Measurements from ENCODE around the gene OR2T34. TPM values are rescaled to one million over a fixed set of nuclear protein-coding genes. Genes with fewer than 3 reads are reported as not detected.
"Not testable (repeated sequence)": the region's sequence is repeated elsewhere in the genome, so short reads cannot be mapped to it uniquely, and the experiment has no call there.

The OR2T34 gene, protein sequence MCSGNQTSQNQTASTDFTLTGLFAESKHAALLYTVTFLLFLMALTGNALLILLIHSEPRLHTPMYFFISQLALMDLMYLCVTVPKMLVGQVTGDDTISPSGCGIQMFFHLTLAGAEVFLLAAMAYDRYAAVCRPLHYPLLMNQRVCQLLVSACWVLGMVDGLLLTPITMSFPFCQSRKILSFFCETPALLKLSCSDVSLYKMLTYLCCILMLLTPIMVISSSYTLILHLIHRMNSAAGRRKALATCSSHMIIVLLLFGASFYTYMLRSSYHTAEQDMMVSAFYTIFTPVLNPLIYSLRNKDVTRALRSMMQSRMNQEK
- not detected for polyA plus RNA-seq (2013, experiment 1 of 2)
- not detected for polyA plus RNA-seq (2013, experiment 2 of 2)

DNA sequence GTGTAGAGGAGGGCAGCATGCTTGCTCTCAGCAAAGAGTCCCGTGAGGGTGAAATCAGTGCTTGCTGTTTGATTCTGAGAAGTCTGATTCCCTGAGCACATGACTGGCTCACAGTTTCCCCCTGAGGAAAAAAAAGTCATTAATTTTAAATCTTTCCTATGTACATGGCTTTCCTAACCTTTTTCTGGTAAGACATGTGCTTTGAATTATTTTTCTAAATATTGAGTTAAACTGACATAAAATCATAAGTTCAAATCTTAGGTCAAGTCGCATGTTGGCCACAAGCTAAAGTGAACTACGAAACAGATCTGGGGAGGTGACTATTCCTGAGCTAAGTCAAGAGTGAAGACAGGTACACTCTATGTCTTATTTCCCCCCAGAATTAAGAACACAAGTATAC, at the start of gene OR2T34:
Gene OR2T34, minus strand, starts transcription at position 101 of the 400 bp plus-strand sequence. Its CDS starts 0 bp downstream, at position 101.
- not testable (repeated sequence) for H3K79me1 ChIP-seq (replicated peaks; ENCODE audit: low read length, poor library complexity, severe bottlenecking); H3K36me3 ChIP-seq (ENCODE audit: control insufficient read depth in 1 of 2, insufficient read depth in 2 of 2, low read depth in 1 of 2, low read length in 2 of 2); H3K4ac ChIP-seq (ENCODE audit: low read depth in 1 of 2, low read length in 2 of 2); H4K8ac ChIP-seq (ENCODE audit: low read length); H3K4me3 ChIP-seq (ENCODE audit: insufficient read depth in 1 of 2, low read depth in 1 of 2, low read length in 2 of 2); H3K9ac ChIP-seq (ENCODE audit: low read length); H2BK12ac ChIP-seq (ENCODE audit: low read length in 2 of 2); H4K91ac ChIP-seq (ENCODE audit: low read length); H2BK15ac ChIP-seq (ENCODE audit: low read depth, poor library complexity, severe bottlenecking); H3K4me1 ChIP-seq (ENCODE audit: control insufficient read depth, insufficient read depth, low read depth, low read length); H3K23ac ChIP-seq (ENCODE audit: low read length in 2 of 2); H2AK5ac ChIP-seq (ENCODE audit: low read length, severe bottlenecking); H3K27me3 ChIP-seq (ENCODE audit: control insufficient read depth in 1 of 2, insufficient read depth in 1 of 2, low read length in 2 of 2); DNase-seq; H2BK5ac ChIP-seq (ENCODE audit: low read depth, low read length, poor library complexity, severe bottlenecking); H3K9me3 ChIP-seq (ENCODE audit: control insufficient read depth, low read length); H2BK120ac ChIP-seq (ENCODE audit: low read depth, low read length); H2AFZ ChIP-seq (ENCODE audit: low read depth, low read length); H3K14ac ChIP-seq (ENCODE audit: low read length in 2 of 2); H3K27ac ChIP-seq (ENCODE audit: low read length, poor library complexity, severe bottlenecking); H3K18ac ChIP-seq (ENCODE audit: low read depth in 1 of 2, low read length in 2 of 2); H3K4me2 ChIP-seq (ENCODE audit: low read length, poor library complexity, severe bottlenecking)
- WGBS = no CpG with 5 or more reads among the region's 3 CpGs

- H3K9ac ChIP-seq (ENCODE audit: low read length) = no peak overlapping the region
- no peak for DNase-seq
- H2BK12ac ChIP-seq (ENCODE audit: low read length in 2 of 2) = no peak overlapping the region
- no peak overlapping the region for H3K23ac ChIP-seq (ENCODE audit: low read length in 2 of 2)
- H4K8ac ChIP-seq (ENCODE audit: low read length) = no peak overlapping the region
- no peak overlapping the region for H3K18ac ChIP-seq (ENCODE audit: low read depth in 1 of 2, low read length in 2 of 2)
- H3K9me3 ChIP-seq (ENCODE audit: control insufficient read depth, low read length) = no peaks in the 10 kb centered on the region
- H4K91ac ChIP-seq (ENCODE audit: low read length) = no peak overlapping the region
- 88% methylated on average over 4 of the region's 4 CpGs for WGBS
- H3K79me1 ChIP-seq (replicated peaks; ENCODE audit: low read length, poor library complexity, severe bottlenecking) = no peaks in the 10 kb centered on the region
- no peak overlapping the region for H3K4ac ChIP-seq (ENCODE audit: low read depth in 1 of 2, low read length in 2 of 2)
- no peak overlapping the region for H2BK120ac ChIP-seq (ENCODE audit: low read depth, low read length)
- H2BK15ac ChIP-seq (ENCODE audit: low read depth, poor library complexity, severe bottlenecking) = no peak overlapping the region
- no peak overlapping the region for H3K4me2 ChIP-seq (ENCODE audit: low read length, poor library complexity, severe bottlenecking)
- H2AK5ac ChIP-seq (ENCODE audit: low read length, severe bottlenecking) = no peak overlapping the region
- no peak overlapping the region for H2BK5ac ChIP-seq (ENCODE audit: low read depth, low read length, poor library complexity, severe bottlenecking)
- no peaks in the 10 kb centered on the region for H3K27me3 ChIP-seq (ENCODE audit: control insufficient read depth in 1 of 2, insufficient read depth in 1 of 2, low read length in 2 of 2)
- no peaks in the 10 kb centered on the region for H3K36me3 ChIP-seq (ENCODE audit: control insufficient read depth in 1 of 2, insufficient read depth in 2 of 2, low read depth in 1 of 2, low read length in 2 of 2)
- H3K27ac ChIP-seq (ENCODE audit: low read length, poor library complexity, severe bottlenecking) = no peak overlapping the region
- no peak overlapping the region for H2AFZ ChIP-seq (ENCODE audit: low read depth, low read length)
- no peaks in the 10 kb centered on the region for H3K4me1 ChIP-seq (ENCODE audit: control insufficient read depth, insufficient read depth, low read depth, low read length)
- H3K4me3 ChIP-seq (ENCODE audit: insufficient read depth in 1 of 2, low read depth in 1 of 2, low read length in 2 of 2) = no peak overlapping the region
- no peak overlapping the region for H3K14ac ChIP-seq (ENCODE audit: low read length in 2 of 2)
Observed at GRCh38 chr1:248622570-248623001, 48.0 kb upstream of the OR2T34 start.

DNA sequence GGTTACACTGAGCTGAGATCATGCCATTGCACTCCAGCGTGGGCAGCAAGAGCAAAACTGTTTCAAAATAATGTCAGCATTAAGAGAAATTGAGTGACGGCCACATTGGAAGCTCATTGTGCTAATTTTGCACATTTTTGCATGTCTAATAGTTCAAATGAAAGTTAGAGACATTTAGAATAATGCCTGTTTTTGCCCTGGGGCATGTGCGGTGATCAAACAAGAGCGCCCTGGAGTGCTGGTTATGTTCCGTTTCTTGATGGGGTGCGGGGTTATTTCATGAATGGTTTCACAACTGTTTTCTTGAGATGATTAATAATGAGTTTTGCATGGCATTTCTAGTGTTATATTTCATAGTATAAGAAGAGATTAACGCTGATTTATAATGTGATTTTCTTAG, 47.2 kb upstream of the OR2T34 start:
- Histone ChIP-seq H2BK5ac (ENCODE audit: low read depth, low read length, poor library complexity, severe bottlenecking) (no peak overlapping the region), H3K27me3 (ENCODE audit: control insufficient read depth in 1 of 2, insufficient read depth in 1 of 2, low read length in 2 of 2) (no peaks in the 10 kb centered on the region), H3K4ac (ENCODE audit: low read depth in 1 of 2, low read length in 2 of 2) (no peak overlapping the region), H3K27ac (ENCODE audit: low read length, poor library complexity, severe bottlenecking) (no peak overlapping the region), H3K4me1 (ENCODE audit: control insufficient read depth, insufficient read depth, low read depth, low read length) (no peaks in the 10 kb centered on the region), H2AK5ac (ENCODE audit: low read length, severe bottlenecking) (no peak overlapping the region), H3K9me3 (ENCODE audit: control insufficient read depth, low read length) (no peaks in the 10 kb centered on the region), H2AFZ (ENCODE audit: low read depth, low read length) (no peak overlapping the region), H2BK12ac (ENCODE audit: low read length in 2 of 2) (no peak overlapping the region), H3K18ac (ENCODE audit: low read depth in 1 of 2, low read length in 2 of 2) (no peak overlapping the region), H4K8ac (ENCODE audit: low read length) (no peak overlapping the region), H3K4me2 (ENCODE audit: low read length, poor library complexity, severe bottlenecking) (no peak overlapping the region), H3K14ac (ENCODE audit: low read length in 2 of 2) (no peak overlapping the region), H2BK120ac (ENCODE audit: low read depth, low read length) (no peak overlapping the region), H3K9ac (ENCODE audit: low read length) (no peak overlapping the region), H4K91ac (ENCODE audit: low read length) (no peak overlapping the region), H3K36me3 (ENCODE audit: control insufficient read depth in 1 of 2, insufficient read depth in 2 of 2, low read depth in 1 of 2, low read length in 2 of 2) (no peaks in the 10 kb centered on the region), H3K23ac (ENCODE audit: low read length in 2 of 2) (no peak overlapping the region), H2BK15ac (ENCODE audit: low read depth, poor library complexity, severe bottlenecking) (no peak overlapping the region), H3K79me1 (replicated peaks; ENCODE audit: low read length, poor library complexity, severe bottlenecking) (no peaks in the 10 kb centered on the region), H3K4me3 (ENCODE audit: insufficient read depth in 1 of 2, low read depth in 1 of 2, low read length in 2 of 2) (no peak overlapping the region)
- 74% methylated on average over 6 of the region's 7 CpGs for WGBS
- no peak for DNase-seq

GRCh38 chr1:248618878-248619277, 44.3 kb upstream of the OR2T34 start:
- Histone ChIP-seq H2BK120ac (ENCODE audit: low read depth, low read length) (no peak overlapping the region), H2AK5ac (ENCODE audit: low read length, severe bottlenecking) (no peak overlapping the region), H3K4ac (ENCODE audit: low read depth in 1 of 2, low read length in 2 of 2) (no peak overlapping the region), H3K79me1 (replicated peaks; ENCODE audit: low read length, poor library complexity, severe bottlenecking) (no peaks in the 10 kb centered on the region), H3K18ac (ENCODE audit: low read depth in 1 of 2, low read length in 2 of 2) (no peak overlapping the region), H3K4me1 (ENCODE audit: control insufficient read depth, insufficient read depth, low read depth, low read length) (no peaks in the 10 kb centered on the region), H3K9ac (ENCODE audit: low read length) (no peak overlapping the region), H3K4me3 (ENCODE audit: insufficient read depth in 1 of 2, low read depth in 1 of 2, low read length in 2 of 2) (no peak overlapping the region), H3K4me2 (ENCODE audit: low read length, poor library complexity, severe bottlenecking) (no peak overlapping the region), H2BK12ac (ENCODE audit: low read length in 2 of 2) (no peak overlapping the region), H3K14ac (ENCODE audit: low read length in 2 of 2) (no peak overlapping the region), H2BK5ac (ENCODE audit: low read depth, low read length, poor library complexity, severe bottlenecking) (no peak overlapping the region), H2BK15ac (ENCODE audit: low read depth, poor library complexity, severe bottlenecking) (no peak overlapping the region), H2AFZ (ENCODE audit: low read depth, low read length) (no peak overlapping the region), H3K23ac (ENCODE audit: low read length in 2 of 2) (no peak overlapping the region), H4K91ac (ENCODE audit: low read length) (no peak overlapping the region), H4K8ac (ENCODE audit: low read length) (no peak overlapping the region), H3K36me3 (ENCODE audit: control insufficient read depth in 1 of 2, insufficient read depth in 2 of 2, low read depth in 1 of 2, low read length in 2 of 2) (no peaks in the 10 kb centered on the region), H3K27ac (ENCODE audit: low read length, poor library complexity, severe bottlenecking) (no peak overlapping the region), H3K9me3 (ENCODE audit: control insufficient read depth, low read length) (no peaks in the 10 kb centered on the region), H3K27me3 (ENCODE audit: control insufficient read depth in 1 of 2, insufficient read depth in 1 of 2, low read length in 2 of 2) (no peaks in the 10 kb centered on the region)
- DNase-seq = no peak
- WGBS = 26% methylated on average over 3 of the region's 3 CpGs
